Adipocyte (in vitro differentiated cells): ENCODE measurements around the gene DAB1.

ENCODE experiments used
- DNase-seq: peaks from one replicate; pipeline ENCODE4 v3.0.0-alpha.2; 2015; ENCODE audit warnings: low read depth
- H3K27me3 ChIP-seq: replicated peaks from 2 replicates; pipeline ENCODE4 v1.7.0; 2013; ENCODE audit warnings: mild to moderate bottlenecking, low read length, moderate library complexity; ENCODE audit not compliant: control insufficient read depth, insufficient read depth
- H3K36me3 ChIP-seq: 2 replicates; pipeline ENCODE4 v1.7.0; 2013; ENCODE audit warnings: low read length, mild to moderate bottlenecking, moderate library complexity; ENCODE audit not compliant: control insufficient read depth, insufficient read depth, severe bottlenecking
- H3K4me1 ChIP-seq: 2 replicates; pipeline ENCODE4 v1.7.0; 2013; ENCODE audit warnings: mild to moderate bottlenecking, low read length, moderate library complexity; ENCODE audit not compliant: control insufficient read depth, insufficient read depth
- H3K4me3 ChIP-seq: 2 replicates; pipeline ENCODE4 v1.7.0; 2013; ENCODE audit warnings: mild to moderate bottlenecking, low read length, moderate library complexity
- H3K9ac ChIP-seq: 2 replicates; pipeline ENCODE4 v1.7.0; 2013; ENCODE audit warnings: mild to moderate bottlenecking, low read length, moderate library complexity
- H3K9me3 ChIP-seq: 2 replicates; pipeline ENCODE4 v1.7.0; 2013; ENCODE audit warnings: mild to moderate bottlenecking, low read length, moderate library complexity; ENCODE audit not compliant: control insufficient read depth

DAB1 gene

DNA sequence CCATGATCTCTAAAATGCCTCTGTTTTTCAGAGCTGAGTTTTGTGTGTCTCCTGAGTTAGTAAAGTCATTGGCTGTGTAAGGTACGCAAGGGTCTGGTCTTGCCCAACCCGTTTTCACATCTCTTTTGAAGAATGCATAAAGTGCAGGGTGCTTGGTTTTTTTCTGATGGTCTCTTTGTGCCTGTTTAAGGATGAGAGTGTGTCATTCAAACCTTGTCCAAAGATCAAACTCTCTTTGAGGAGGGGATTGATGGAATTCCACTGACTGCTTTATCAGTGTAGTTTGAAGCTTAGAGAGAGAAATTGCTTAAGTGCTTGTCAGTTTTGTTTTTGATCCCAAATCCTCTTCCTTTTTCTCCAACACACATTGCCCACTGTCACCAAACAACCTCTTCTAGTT, 438.0 kb downstream of the DAB1 start:
- Histone ChIP-seq H3K9ac (no peak overlapping the region), H3K9me3 (no peaks in the 10 kb centered on the region), H3K27me3 (peaks cover 8% of the 10 kb centered on the region), H3K4me3 (no peak overlapping the region), H3K36me3 (no peaks in the 10 kb centered on the region), H3K4me1 (no peaks in the 10 kb centered on the region)
- DNase-seq = no peak

DNA sequence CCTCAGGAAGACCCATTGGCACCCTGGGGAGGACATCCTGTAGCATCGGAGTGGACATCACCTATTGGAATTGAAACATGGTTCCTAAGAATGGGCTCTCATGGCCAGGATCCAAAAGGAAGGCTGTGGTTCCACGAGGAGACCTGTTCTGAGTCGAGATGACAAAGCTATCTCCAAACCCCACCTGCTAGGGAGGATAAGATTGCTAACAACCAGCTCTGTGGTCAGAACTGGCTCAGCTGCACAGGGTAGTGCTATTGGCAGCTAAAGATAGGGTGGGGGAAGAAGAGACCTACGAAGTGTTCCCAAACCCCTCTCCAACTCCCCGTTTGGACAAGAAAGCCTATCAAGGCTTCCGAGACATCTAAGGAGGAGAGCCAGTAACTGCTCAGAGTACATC, 440.4 kb downstream of the DAB1 start:
- peaks cover 8% of the 10 kb centered on the region for H3K27me3 ChIP-seq
- no peak for DNase-seq
- no peaks in the 10 kb centered on the region for H3K4me1 ChIP-seq
- no peak overlapping the region for H3K9ac ChIP-seq
- no peaks in the 10 kb centered on the region for H3K9me3 ChIP-seq
- no peaks in the 10 kb centered on the region for H3K36me3 ChIP-seq
- H3K4me3 ChIP-seq = no peak overlapping the region

DNA sequence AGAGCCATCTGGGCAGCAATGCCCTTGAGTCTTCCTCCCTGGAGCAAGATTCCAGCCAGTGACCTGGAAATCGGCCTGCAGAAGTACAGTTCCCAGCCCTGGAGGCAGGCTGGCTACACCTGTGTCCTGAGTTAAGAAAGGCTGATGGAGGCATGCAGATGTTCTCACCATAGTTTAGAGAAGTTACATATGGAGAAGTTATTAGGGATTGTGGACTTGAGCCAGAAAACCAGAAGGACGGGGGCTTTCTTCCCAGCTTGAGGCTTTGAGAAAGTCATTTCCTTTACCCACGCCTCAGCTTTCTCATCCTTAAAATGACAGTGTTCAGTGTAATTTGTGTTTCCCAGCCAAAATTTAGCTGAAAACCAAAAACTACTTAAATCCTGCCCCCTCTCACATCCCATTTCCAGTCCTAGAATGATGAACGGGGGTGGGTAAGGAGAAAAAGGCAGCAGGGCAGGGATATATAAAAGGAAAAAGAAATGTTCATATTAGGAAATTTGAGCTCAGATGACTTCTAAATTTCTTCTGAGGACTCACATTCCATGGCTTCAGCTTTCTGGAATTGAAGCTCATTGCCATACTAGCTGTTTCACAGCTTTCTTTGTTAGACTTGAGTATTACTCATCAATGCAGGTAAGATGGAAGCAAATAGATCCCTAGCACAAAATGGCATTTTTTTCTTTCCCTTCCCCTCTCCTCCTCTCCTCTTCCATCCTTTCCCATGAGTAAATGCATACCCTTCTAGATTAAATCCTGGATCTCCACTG, 443.7 kb downstream of the DAB1 start:
- no peaks in the 10 kb centered on the region for H3K9me3 ChIP-seq
- no peak for DNase-seq
- H3K9ac ChIP-seq = no peak overlapping the region
- no peaks in the 10 kb centered on the region for H3K4me1 ChIP-seq
- no peak overlapping the region for H3K4me3 ChIP-seq
- H3K27me3 ChIP-seq = peaks cover 8% of the 10 kb centered on the region
- H3K36me3 ChIP-seq = no peaks in the 10 kb centered on the region

DNA sequence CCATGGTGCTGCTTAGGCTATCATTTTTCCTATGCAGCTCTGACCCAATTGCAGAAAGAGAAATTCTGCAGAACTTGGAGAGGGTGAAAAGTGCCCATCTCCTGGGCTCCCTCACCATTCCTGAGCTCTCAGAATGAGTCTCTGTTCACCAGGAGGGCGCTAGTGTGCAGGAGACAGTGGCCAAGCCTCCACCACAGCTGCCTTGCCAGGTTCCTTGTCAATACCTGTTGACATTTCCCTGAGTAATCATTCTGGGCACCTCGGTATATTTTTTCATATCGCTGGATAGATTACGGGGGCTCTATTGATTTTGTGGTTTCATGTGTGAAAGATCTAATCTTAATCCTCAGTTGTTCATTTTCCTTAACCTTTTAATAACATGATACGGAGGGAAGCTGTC, 445.0 kb downstream of the DAB1 start:
- Histone ChIP-seq H3K9ac (no peak overlapping the region), H3K9me3 (no peaks in the 10 kb centered on the region), H3K4me1 (no peaks in the 10 kb centered on the region), H3K36me3 (no peaks in the 10 kb centered on the region), H3K4me3 (no peak overlapping the region), H3K27me3 (peaks cover 8% of the 10 kb centered on the region)
- DNase-seq = no peak

DNA sequence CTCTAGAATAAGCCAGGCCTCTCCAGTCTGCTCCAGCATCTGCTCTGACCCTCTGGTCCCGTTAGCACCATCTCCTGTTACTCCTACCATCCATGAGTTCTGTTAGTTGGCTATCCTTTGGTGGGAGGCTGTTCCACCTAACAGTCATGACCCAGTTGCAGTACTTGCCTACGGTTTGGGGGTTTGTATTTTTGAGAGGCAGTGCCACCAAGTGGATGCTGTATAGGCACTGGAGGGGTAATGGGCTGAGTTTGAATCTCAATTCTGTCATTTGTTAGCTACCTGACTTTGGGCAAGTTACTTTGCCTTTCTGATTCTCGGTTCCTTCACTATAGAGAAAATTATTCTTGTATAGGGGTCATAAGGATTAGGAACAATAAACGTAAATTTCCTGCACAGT, 445.9 kb downstream of the DAB1 start:
- H3K9ac ChIP-seq = no peak overlapping the region
- no peaks in the 10 kb centered on the region for H3K4me1 ChIP-seq
- no peaks in the 10 kb centered on the region for H3K36me3 ChIP-seq
- no peaks in the 10 kb centered on the region for H3K9me3 ChIP-seq
- H3K27me3 ChIP-seq = peaks cover 8% of the 10 kb centered on the region
- no peak for DNase-seq
- H3K4me3 ChIP-seq = no peak overlapping the region

DNA sequence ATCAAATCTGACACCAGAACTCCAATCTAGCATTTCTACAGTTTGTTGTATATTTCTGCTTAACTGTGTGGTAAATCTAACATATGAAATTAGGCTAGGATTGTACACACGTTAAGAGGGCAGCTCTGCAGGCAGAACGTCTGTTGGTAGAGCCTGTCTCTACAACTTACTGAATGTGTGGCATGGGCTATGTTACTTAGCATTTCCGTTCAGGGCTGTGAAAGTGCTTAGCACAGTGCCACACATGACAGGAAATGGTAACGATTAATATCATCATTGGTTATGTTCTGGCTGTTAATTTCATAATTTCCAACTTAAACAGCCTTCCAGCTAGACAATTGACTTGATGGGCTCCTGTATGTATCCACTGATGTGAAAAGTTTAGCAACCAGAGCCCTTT, 448.4 kb downstream of the DAB1 start:
- DNase-seq = no peak
- Histone ChIP-seq H3K4me3 (no peak overlapping the region), H3K9ac (no peak overlapping the region), H3K36me3 (no peaks in the 10 kb centered on the region), H3K9me3 (no peaks in the 10 kb centered on the region), H3K4me1 (no peaks in the 10 kb centered on the region), H3K27me3 (no peaks in the 10 kb centered on the region)

DNA sequence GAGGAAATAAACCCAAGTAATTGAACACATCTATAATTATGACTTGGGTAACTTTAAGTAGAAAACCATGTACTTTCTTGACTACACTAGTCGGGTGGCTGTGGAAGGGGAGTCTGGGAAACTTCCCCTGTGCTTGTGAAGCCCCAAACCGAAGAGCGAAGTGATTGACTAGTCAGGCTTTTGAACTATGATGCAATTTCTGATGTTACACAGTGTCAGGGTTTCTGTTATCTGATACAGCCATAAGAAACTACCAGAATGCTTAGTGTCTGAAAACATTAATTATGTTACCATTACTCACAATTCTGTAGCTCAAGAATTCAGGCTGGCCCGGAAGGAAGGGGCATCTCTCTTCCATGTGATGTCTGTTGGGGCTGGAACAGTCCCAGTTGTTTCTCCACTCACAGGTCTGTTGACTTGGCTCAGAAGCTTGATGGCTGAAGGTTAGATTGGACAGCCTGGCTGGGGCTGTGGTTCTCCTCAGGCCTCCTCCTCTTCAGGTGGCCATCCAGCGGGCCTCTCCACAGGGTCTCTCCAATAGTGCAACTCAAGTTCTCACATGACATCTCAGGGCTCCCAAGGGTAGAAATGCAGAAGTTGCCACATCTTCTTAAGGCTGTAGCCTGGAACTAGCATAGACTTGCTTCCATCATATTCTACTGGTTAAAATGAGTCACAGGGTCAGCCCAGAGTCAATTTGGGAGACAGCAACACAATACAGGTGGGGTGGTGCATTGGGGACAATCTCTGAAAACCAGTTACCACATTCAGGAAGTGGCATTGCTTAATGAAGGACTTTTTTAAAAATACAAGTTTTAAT, 449.7 kb downstream of the DAB1 start:
- H3K36me3 ChIP-seq = no peaks in the 10 kb centered on the region
- DNase-seq = no peak

DNA sequence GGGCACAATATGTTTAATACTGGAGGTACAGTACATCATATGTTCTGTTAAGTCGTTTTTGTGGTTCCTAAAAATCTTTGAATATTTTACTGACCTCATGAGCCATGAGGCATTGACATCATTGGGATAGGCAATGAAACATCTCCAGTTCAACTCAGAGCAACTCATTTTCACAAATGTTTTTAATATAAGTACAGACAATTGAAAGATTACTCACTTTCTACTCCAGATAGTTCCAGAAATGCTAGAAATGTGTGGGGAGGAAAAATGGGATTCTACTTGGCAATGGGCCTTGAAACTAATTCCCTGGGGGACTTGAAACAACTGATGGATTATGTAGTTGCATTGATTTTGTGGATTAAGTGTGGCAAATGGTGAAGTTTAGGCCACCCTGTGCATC, 450.9 kb downstream of the DAB1 start:
- no peak for DNase-seq
- Histone ChIP-seq H3K4me1 (no peaks in the 10 kb centered on the region), H3K36me3 (no peaks in the 10 kb centered on the region), H3K9ac (no peak overlapping the region), H3K4me3 (no peak overlapping the region), H3K27me3 (no peaks in the 10 kb centered on the region), H3K9me3 (no peaks in the 10 kb centered on the region)

More for the DNA sequence above, 449.7 kb downstream of the DAB1 start:
- Histone ChIP-seq H3K4me3 (no peak overlapping the region), H3K9me3 (no peaks in the 10 kb centered on the region), H3K4me1 (no peaks in the 10 kb centered on the region), H3K9ac (no peak overlapping the region), H3K27me3 (no peaks in the 10 kb centered on the region)

DNA sequence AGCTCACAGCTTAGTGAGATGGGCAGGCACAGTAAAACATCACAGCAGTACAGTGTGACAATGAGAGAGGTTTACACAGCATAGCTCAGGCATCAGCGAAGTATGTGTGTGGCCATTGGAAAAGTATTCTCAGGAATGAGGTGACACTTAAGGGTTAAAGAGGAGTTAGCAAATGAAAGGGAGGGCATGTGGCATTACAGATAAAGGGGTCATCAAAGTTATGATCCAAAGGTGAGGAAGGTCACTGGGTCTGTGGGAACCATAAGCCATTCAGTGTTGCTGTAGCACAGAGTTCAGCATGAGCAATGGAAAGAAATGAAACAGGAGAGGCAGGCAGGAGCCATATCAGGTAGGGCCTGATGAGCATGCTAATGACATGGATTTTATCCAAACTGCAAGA, 453.6 kb downstream of the DAB1 start:
- DNase-seq = no peak
- Histone ChIP-seq H3K9ac (no peak overlapping the region), H3K4me1 (no peaks in the 10 kb centered on the region), H3K9me3 (no peaks in the 10 kb centered on the region), H3K36me3 (no peaks in the 10 kb centered on the region), H3K27me3 (no peaks in the 10 kb centered on the region), H3K4me3 (no peak overlapping the region)

DNA sequence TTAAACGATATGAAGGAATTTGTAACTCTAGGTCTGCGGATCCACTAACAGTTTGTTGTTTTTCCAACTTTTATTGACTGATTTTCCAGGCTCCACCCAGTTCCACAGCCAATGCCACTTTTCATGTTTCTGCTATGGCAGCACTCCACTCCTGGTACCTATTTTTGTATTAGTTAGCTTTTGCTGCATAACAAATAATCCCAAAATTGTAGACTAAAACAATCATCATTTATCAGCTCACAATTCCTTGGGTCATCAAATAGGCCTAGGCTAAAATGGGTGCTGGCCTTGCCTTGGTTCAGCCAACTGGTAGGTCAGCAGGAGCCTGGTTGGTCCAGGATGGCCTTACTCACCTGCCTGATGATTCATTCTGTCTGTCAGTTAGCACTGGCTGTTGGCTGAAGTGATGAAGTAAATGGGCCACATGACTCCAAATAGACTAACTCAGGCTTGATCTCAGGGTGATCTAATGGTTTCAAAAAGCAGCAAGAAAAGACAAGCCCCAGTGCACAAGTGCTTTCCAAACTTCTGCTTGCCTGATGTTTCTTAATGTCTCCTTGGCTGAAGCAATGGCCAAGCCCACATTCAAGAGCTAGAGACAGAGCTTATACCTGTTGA, 454.9 kb downstream of the DAB1 start:
- H3K4me3 ChIP-seq = no peak overlapping the region
- no peaks in the 10 kb centered on the region for H3K9me3 ChIP-seq
- H3K36me3 ChIP-seq = no peaks in the 10 kb centered on the region
- no peaks in the 10 kb centered on the region for H3K27me3 ChIP-seq
- no peak for DNase-seq
- no peak overlapping the region for H3K9ac ChIP-seq
- H3K4me1 ChIP-seq = no peaks in the 10 kb centered on the region
